GM23248 (cell line): Measurements from ENCODE around the gene SLC4A4. TPM values are rescaled to one million over a fixed set of nuclear protein-coding genes. Genes with fewer than 3 reads are reported as not detected.
A peak's percentile ranks its signal among the peaks of the same experiment; 100 is the strongest.

Experiments
- DNase-seq: peaks from one replicate; pipeline ENCODE4 v3.0.0-alpha.2; 2015
- H2AFZ ChIP-seq: fragments of 200-600 bp; sonication (generic); 2 replicates; pipeline ENCODE4 v1.6.1; 2016; ENCODE audit warnings: antibody characterized with exemption
- H3F3A ChIP-seq: fragments of 200-600 bp; sonication (generic); 2 replicates; pipeline ENCODE4 v1.6.1; 2016; ENCODE audit warnings: mild to moderate bottlenecking, antibody characterized with exemption, mixed run types; ENCODE audit not compliant: insufficient read depth
- H3K27ac ChIP-seq: fragments of 200-600 bp; sonication (generic); 2 replicates; pipeline ENCODE4 v1.5.1; 2016; ENCODE audit warnings: mild to moderate bottlenecking
- H3K27me3 ChIP-seq: fragments of 200-600 bp; sonication (generic); replicated peaks from 2 replicates; pipeline ENCODE4 v1.6.1; 2016; ENCODE audit warnings: mild to moderate bottlenecking; ENCODE audit not compliant: insufficient read depth
- H3K36me3 ChIP-seq: fragments of 200-600 bp; sonication (generic); 2 replicates; pipeline ENCODE4 v1.6.1; 2016; ENCODE audit warnings: low read depth, mild to moderate bottlenecking
- H3K4me1 ChIP-seq: fragments of 200-600 bp; sonication (generic); 2 replicates; pipeline ENCODE4 v1.6.1; 2016; ENCODE audit warnings: mild to moderate bottlenecking; ENCODE audit not compliant: insufficient read depth
- H3K4me2 ChIP-seq: fragments of 200-600 bp; sonication (generic); one replicate; pipeline ENCODE4 v1.6.1; 2016; ENCODE audit warnings: mild to moderate bottlenecking; ENCODE audit not compliant: unreplicated experiment
- H3K4me3 ChIP-seq: fragments of 200-600 bp; sonication (generic); 2 replicates; pipeline ENCODE4 v1.5.1; 2016; ENCODE audit warnings: mild to moderate bottlenecking
- H3K79me2 ChIP-seq: fragments of 200-600 bp; sonication (generic); 2 replicates; pipeline ENCODE4 v1.6.1; 2016; ENCODE audit warnings: mild to moderate bottlenecking; ENCODE audit not compliant: insufficient read depth
- H3K9ac ChIP-seq: fragments of 200-600 bp; sonication (generic); 2 replicates; pipeline ENCODE4 v1.6.1; 2016; ENCODE audit warnings: mild to moderate bottlenecking
- H3K9me2 ChIP-seq: fragments of 200-600 bp; sonication (generic); 2 replicates; pipeline ENCODE4 v1.6.1; 2016; ENCODE audit warnings: mixed run types, mild to moderate bottlenecking, moderate library complexity; ENCODE audit not compliant: insufficient read depth
- H3K9me3 ChIP-seq: fragments of 200-600 bp; sonication (generic); one replicate; pipeline ENCODE4 v1.6.1; 2017; ENCODE audit warnings: low read depth
- H4K20me1 ChIP-seq: fragments of 200-600 bp; sonication (generic); 2 replicates; pipeline ENCODE4 v1.6.0; 2016; ENCODE audit not compliant: insufficient read depth
- EZH2 ChIP-seq: fragments of 200-600 bp; sonication (generic); IDR thresholded peaks from 2 replicates; pipeline ENCODE4 v1.6.1; 2018; ENCODE audit warnings: antibody characterized with exemption, mild to moderate bottlenecking; ENCODE audit not compliant: insufficient read depth, poor library complexity, severe bottlenecking
- EZH2phosphoT487 ChIP-seq: fragments of 200-600 bp; sonication (generic); IDR thresholded peaks from 2 replicates; pipeline ENCODE4 v1.6.1; 2018; ENCODE audit warnings: antibody characterized with exemption, moderate library complexity, mild to moderate bottlenecking, low read depth; ENCODE audit not compliant: insufficient read depth
- WGBS, 2 experiments: methylation state at CpG; one replicate each; pipeline ENCODE4 v1.1.6; 2015 to 2017; ENCODE audit warnings: low lambda C conversion rate in 2 of 2, low coverage in 1 of 2; ENCODE audit errors: missing lambda C conversion rate in 2 of 2; 5-methylcytosine and 5-hydroxymethylcytosine counted together
- in situ Hi-C: fragments of 300-500 bp; cut with MboI; formaldehyde crosslinking; loops from 2 replicates; pipeline ENCODE4 v1.15.0; 2020
- polyA plus RNA-seq: library from polyadenylated mRNA; unstranded; fragments of >200 nt; fragmentation: Nextera tagmentation; extraction: Ambion mirVana; gene quantifications from 2 replicates; pipeline ENCODE4 v1.2.1, GENCODE V29; 2016
- total RNA-seq: library from RNA; depleted of rRNA; stranded (reverse); fragments of >200 nt; shearing (Covaris generic); gene quantifications from 2 replicates; pipeline ENCODE4 v1.2.3, GENCODE V29; 2014

Gene SLC4A4
- total and polyA plus RNA-seq, 2 experiments from 2014 or later = 7.2 to 11.5 TPM

- Histone ChIP-seq H3K4me2 (no peak overlapping the region), H3K4me1 (peaks cover 12% of the 10 kb centered on the region; the same call in 1 of the 2 replicates), H2AFZ (no peak overlapping the region), H4K20me1 (no peaks in the 10 kb centered on the region), H3K9me3 (no peaks in the 10 kb centered on the region), H3K4me3 (no peak overlapping the region), H3K9me2 (no peaks in the 10 kb centered on the region), H3K36me3 (no peaks in the 10 kb centered on the region), H3F3A (no peaks in the 10 kb centered on the region), H3K27me3 (no peaks in the 10 kb centered on the region; the same call in 1 of the 2 replicates), H3K79me2 (no peaks in the 10 kb centered on the region), H3K27ac (no peak overlapping the region), H3K9ac (no peak overlapping the region)
- DNase-seq = peak; percentile 38
- WGBS, 2 experiments = 49 to 65% methylated on average over 2 of the region's 2 CpGs
- TF ChIP-seq EZH2 = no peak
- no peak for TF ChIP-seq EZH2phosphoT487
- in situ Hi-C loops = no loop called here
These were observed 270.3 kb downstream of the SLC4A4 start for GRCh38 chr4:71609167-71609566.

- no peak overlapping the region for H2AFZ ChIP-seq
- no peak overlapping the region for H3K27ac ChIP-seq
- H3K9me3 ChIP-seq = no peaks in the 10 kb centered on the region
- no peaks in the 10 kb centered on the region for H3K79me2 ChIP-seq
- no peak overlapping the region for H3K4me3 ChIP-seq
- H3K9ac ChIP-seq = no peak overlapping the region
- no peaks in the 10 kb centered on the region; the same call in 1 of the 2 replicates for H3K27me3 ChIP-seq
- H3K4me2 ChIP-seq = no peak overlapping the region
- H3K9me2 ChIP-seq = no peaks in the 10 kb centered on the region
- H3K36me3 ChIP-seq = no peaks in the 10 kb centered on the region
- in situ Hi-C loops = no loop called here
- H4K20me1 ChIP-seq = no peaks in the 10 kb centered on the region
- no peaks in the 10 kb centered on the region for H3F3A ChIP-seq
- no peak for DNase-seq
- TF ChIP-seq EZH2phosphoT487 (no peak), EZH2 (no peak)
- H3K4me1 ChIP-seq = peaks cover 12% of the 10 kb centered on the region; the same call in 1 of the 2 replicates
These were observed 270.8 kb downstream of the SLC4A4 start for GRCh38 chr4:71609651-71610050.

- Histone ChIP-seq H2AFZ (no peak overlapping the region), H3K4me1 (no peaks in the 10 kb centered on the region), H3K9ac (no peak overlapping the region), H3K4me3 (no peak overlapping the region), H3K27me3 (no peaks in the 10 kb centered on the region), H3K36me3 (no peaks in the 10 kb centered on the region), H3K9me3 (no peaks in the 10 kb centered on the region), H3F3A (no peaks in the 10 kb centered on the region), H3K9me2 (no peaks in the 10 kb centered on the region), H4K20me1 (no peaks in the 10 kb centered on the region), H3K4me2 (no peak overlapping the region), H3K79me2 (no peaks in the 10 kb centered on the region), H3K27ac (no peak overlapping the region)
- no peak for DNase-seq
- in situ Hi-C loops = no loop called here
- no peak for TF ChIP-seq EZH2
- TF ChIP-seq EZH2phosphoT487 = no peak
- 33 to 48% methylated on average over 2 of the region's 2 CpGs for WGBS, 2 experiments
These were observed 275.8 kb downstream of the SLC4A4 start for GRCh38 chr4:71614621-71615020.

GRCh38 chr4:71616168-71616811 lies 277.5 kb downstream of the SLC4A4 start:
- Histone ChIP-seq H3K9ac (no peak overlapping the region), H3K9me2 (no peaks in the 10 kb centered on the region), H3K27ac (no peak overlapping the region), H3K79me2 (no peaks in the 10 kb centered on the region), H3K4me2 (no peak overlapping the region), H4K20me1 (no peaks in the 10 kb centered on the region), H3K4me1 (no peaks in the 10 kb centered on the region), H3K36me3 (no peaks in the 10 kb centered on the region), H3K9me3 (no peaks in the 10 kb centered on the region), H2AFZ (no peak overlapping the region), H3K27me3 (no peaks in the 10 kb centered on the region), H3F3A (no peaks in the 10 kb centered on the region), H3K4me3 (no peak overlapping the region)
- DNase-seq = no peak
- in situ Hi-C loops = no loop called here
- 58 to 59% methylated on average over 3 of the region's 3 CpGs for WGBS, 2 experiments
- TF ChIP-seq EZH2phosphoT487 (no peak), EZH2 (no peak)
